Vagina (tissue), 2 donors: ENCODE results near the gene KMT2B. TPM values are rescaled to one million over a fixed set of nuclear protein-coding genes. Genes with fewer than 3 reads are reported as not detected.

Experiments used
- DNase-seq, 2 donors: peaks; one replicate each; pipeline ENCODE4 v3.0.0-alpha.2; 2017; ENCODE audit errors: extremely low spot score in 2 of 2
- H3K27ac ChIP-seq: fragments of 200-600 bp; sonication (generic); one replicate; pipeline ENCODE4 v1.5.1; 2019
- H3K27me3 ChIP-seq: fragments of 200-600 bp; sonication (generic); one replicate; pipeline ENCODE4 v1.5.1; 2019
- H3K36me3 ChIP-seq, 2 donors: fragments of 200-600 bp; sonication (generic); one replicate each; pipeline ENCODE4 v1.5.1; 2017 to 2019
- H3K4me1 ChIP-seq: fragments of 200-600 bp; sonication (generic); one replicate; pipeline ENCODE4 v1.5.1; 2019
- H3K4me3 ChIP-seq, 2 donors: fragments of 200-600 bp; sonication (generic); 1 replicate in 1 of 2; 2 replicates in 1 of 2; pipeline ENCODE4 v1.5.1; 2016 to 2019
- H3K9me3 ChIP-seq: fragments of 200-600 bp; sonication (generic); one replicate; pipeline ENCODE4 v1.5.1; 2019
- CTCF ChIP-seq, 3 experiments: fragments of 450-650 bp in 2 of 3; fragments of 200-600 bp in 1 of 3; sonication (generic) in 1 of 3; IDR thresholded peaks; one replicate each; pipeline ENCODE4 v1.5.1; 2017 to 2019; ENCODE audit warnings: antibody characterized with exemption in 3 of 3, mild to moderate bottlenecking in 2 of 3, moderate library complexity in 2 of 3
- POLR2A ChIP-seq, 2 donors: fragments of 450-650 bp; IDR thresholded peaks; one replicate each; pipeline ENCODE4 v1.6.1; 2017; ENCODE audit warnings: antibody characterized with exemption in 2 of 2, mild to moderate bottlenecking in 2 of 2, moderate library complexity in 2 of 2
- POLR2AphosphoS5 ChIP-seq, 2 donors: sonication (generic); formaldehyde crosslinking; IDR thresholded peaks; one replicate each; pipeline ENCODE4 v1.9.0; 2017; ENCODE audit warnings: antibody characterized with exemption in 2 of 2, mild to moderate bottlenecking in 2 of 2, low read depth in 1 of 2; ENCODE audit not compliant: insufficient read depth in 1 of 2
- intact Hi-C: fragments of 100-400 bp; cut with DNase I; formaldehyde crosslinking; loops from one replicate; pipeline ENCODE4 v1.15.1; 2023
- total RNA-seq: library from RNA; depleted of rRNA; stranded (reverse); fragments of >200 nt; gene quantifications from one replicate; pipeline ENCODE4 v1.2.3, GENCODE V29; 2016

The KMT2B gene
- total RNA-seq, 1 donor from 2014 or later = 16.0 TPM

- Histone ChIP-seq H3K27me3 (no peaks in the 10 kb centered on the region), H3K36me3 (peaks cover 0 to 2% of the 10 kb centered on the region in 2 donors), H3K4me1 (peaks cover 46% of the 10 kb centered on the region), H3K4me3 (peak overlapping the region in 1 of 2 donors; percentile 93), H3K9me3 (no peaks in the 10 kb centered on the region), H3K27ac (peak overlapping the region; percentile 100)
- TF ChIP-seq POLR2AphosphoS5 (IDR thresholded peaks at IDR 0.05; ENCODE audit: insufficient read depth in 1 of 2, low read depth in 1 of 2) (no peak), POLR2A (IDR thresholded peaks at IDR 0.05) (no peak), CTCF (IDR thresholded peaks at IDR 0.05) (no peak)
- DNase-seq = no peak
- intact Hi-C loops = no loop called here
Observed at GRCh38 chr19:35743640-35744429, 26.0 kb downstream of the KMT2B start.

GRCh38 chr19:35744430-35745327, 26.9 kb downstream of the KMT2B start:
- Histone ChIP-seq H3K27me3 (no peaks in the 10 kb centered on the region), H3K9me3 (no peaks in the 10 kb centered on the region), H3K4me1 (peaks cover 51% of the 10 kb centered on the region), H3K36me3 (no peaks in the 10 kb centered on the region), H3K4me3 (peak overlapping the region; percentile 90 to 93), H3K27ac (peak overlapping the region; percentile 100)
- DNase-seq = peak in 1 of 2 donors; percentile 98
- TF ChIP-seq CTCF (IDR thresholded peaks at IDR 0.05) = peak in 2 of 3 experiments; percentile 30 to 47
- peak in 1 of 2 donors; percentile 73 for TF ChIP-seq POLR2AphosphoS5 (IDR thresholded peaks at IDR 0.05; ENCODE audit: insufficient read depth in 1 of 2, low read depth in 1 of 2)
- no peak for TF ChIP-seq POLR2A (IDR thresholded peaks at IDR 0.05)
- intact Hi-C loops = no loop called here

- intact Hi-C loops = no loop called here
- TF ChIP-seq POLR2A (IDR thresholded peaks at IDR 0.05) (no peak), CTCF (IDR thresholded peaks at IDR 0.05) (no peak), POLR2AphosphoS5 (IDR thresholded peaks at IDR 0.05; ENCODE audit: insufficient read depth in 1 of 2, low read depth in 1 of 2) (peak; percentile 75 to 98)
Observed at GRCh38 chr19:35745328-35746086, 27.7 kb downstream of the KMT2B start, which contains the start of the genes PSENEN and U2AF1L4. Gene PSENEN (plus strand): TSS chr19:35745651. CDS start chr19:35745931, 280 bp downstream. Gene U2AF1L4 (minus strand): TSS chr19:35745418. CDS start chr19:35745391, 27 bp downstream.

GRCh38 chr19:35746087-35746462, 28.3 kb downstream of the KMT2B start:
- peaks cover 48% of the 10 kb centered on the region for H3K4me1 ChIP-seq
- intact Hi-C loops = no loop called here

More at GRCh38 chr19:35745328-35746086, 27.7 kb downstream of the KMT2B start, which contains the start of the genes PSENEN and U2AF1L4:
- H3K4me1 ChIP-seq = peaks cover 53% of the 10 kb centered on the region
- peak within 1 kb of the TSS; percentile 100 for H3K27ac ChIP-seq
- peak; percentile 99 for DNase-seq
- peak within 1 kb of the TSS; percentile 90 to 93 for H3K4me3 ChIP-seq
- H3K9me3 ChIP-seq = no peaks in the 10 kb centered on the region
- no peaks in the 10 kb centered on the region for H3K27me3 ChIP-seq
- no peaks in the 10 kb centered on the region for H3K36me3 ChIP-seq

More at GRCh38 chr19:35746087-35746462, 28.3 kb downstream of the KMT2B start:
- no peak for DNase-seq
- TF ChIP-seq CTCF (IDR thresholded peaks at IDR 0.05) (no peak), POLR2A (IDR thresholded peaks at IDR 0.05) (no peak), POLR2AphosphoS5 (IDR thresholded peaks at IDR 0.05; ENCODE audit: insufficient read depth in 1 of 2, low read depth in 1 of 2) (no peak)
- no peaks in the 10 kb centered on the region for H3K9me3 ChIP-seq
- no peaks in the 10 kb centered on the region for H3K27me3 ChIP-seq
- peak overlapping the region; percentile 90 to 93 for H3K4me3 ChIP-seq
- peak overlapping the region; percentile 100 for H3K27ac ChIP-seq
- H3K36me3 ChIP-seq = no peaks in the 10 kb centered on the region
